ENCODE results near the gene ASPSCR1. TPM values are rescaled to one million over a fixed set of nuclear protein-coding genes. Genes with fewer than 3 reads are reported as not detected.

The ASPSCR1 gene, protein sequence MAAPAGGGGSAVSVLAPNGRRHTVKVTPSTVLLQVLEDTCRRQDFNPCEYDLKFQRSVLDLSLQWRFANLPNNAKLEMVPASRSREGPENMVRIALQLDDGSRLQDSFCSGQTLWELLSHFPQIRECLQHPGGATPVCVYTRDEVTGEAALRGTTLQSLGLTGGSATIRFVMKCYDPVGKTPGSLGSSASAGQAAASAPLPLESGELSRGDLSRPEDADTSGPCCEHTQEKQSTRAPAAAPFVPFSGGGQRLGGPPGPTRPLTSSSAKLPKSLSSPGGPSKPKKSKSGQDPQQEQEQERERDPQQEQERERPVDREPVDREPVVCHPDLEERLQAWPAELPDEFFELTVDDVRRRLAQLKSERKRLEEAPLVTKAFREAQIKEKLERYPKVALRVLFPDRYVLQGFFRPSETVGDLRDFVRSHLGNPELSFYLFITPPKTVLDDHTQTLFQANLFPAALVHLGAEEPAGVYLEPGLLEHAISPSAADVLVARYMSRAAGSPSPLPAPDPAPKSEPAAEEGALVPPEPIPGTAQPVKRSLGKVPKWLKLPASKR
- total RNA-seq, result 10 to 100 TPM; 19.7 to 62.3 TPM

DNA sequence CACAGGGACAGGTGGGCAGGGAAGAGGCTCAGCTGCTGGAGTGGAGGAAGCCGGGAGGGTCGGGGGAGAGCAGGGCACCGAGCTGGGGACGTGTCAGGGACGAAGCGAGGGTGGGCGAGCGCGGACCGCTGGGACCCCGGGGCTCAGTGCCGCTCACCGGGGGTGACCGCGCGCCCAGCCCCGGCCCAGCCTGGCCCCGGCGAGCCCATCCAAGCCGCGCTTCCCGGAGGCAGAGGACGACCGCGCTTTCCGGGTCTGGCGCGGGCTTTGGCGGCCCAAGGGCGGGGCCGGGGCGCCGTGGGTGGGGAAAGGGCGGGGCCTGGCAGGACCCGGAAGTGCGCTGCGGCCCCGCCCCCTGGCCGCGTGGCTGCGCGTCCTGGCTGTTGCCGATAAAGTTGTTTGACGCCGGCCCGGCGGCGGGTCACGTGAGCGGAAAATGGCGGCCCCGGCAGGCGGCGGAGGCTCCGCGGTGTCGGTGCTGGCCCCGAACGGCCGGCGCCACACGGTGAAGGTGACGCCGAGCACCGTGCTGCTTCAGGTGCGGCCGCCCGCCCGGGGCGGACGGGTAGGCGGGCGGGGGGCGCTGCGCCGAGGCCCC is at the start of gene ASPSCR1:
TSS of gene ASPSCR1 (plus strand) at position 419 of the 598 bp plus-strand sequence. CDS start at position 437, 18 bp downstream.
- DNase-seq (ENCODE audit: low spot score in 2 of 2), result peak; percentile 94 to 95
- Mint-ChIP-seq H3K36me3 (peaks cover 7 to 17% of the 10 kb centered on the region in 2 donors), H3K9me3 (peaks cover 0 to 9% of the 10 kb centered on the region in 2 donors), H3K27ac (peak within 1 kb of the TSS; percentile 98)
- peak; percentile 84 to 94 for ATAC-seq

DNA sequence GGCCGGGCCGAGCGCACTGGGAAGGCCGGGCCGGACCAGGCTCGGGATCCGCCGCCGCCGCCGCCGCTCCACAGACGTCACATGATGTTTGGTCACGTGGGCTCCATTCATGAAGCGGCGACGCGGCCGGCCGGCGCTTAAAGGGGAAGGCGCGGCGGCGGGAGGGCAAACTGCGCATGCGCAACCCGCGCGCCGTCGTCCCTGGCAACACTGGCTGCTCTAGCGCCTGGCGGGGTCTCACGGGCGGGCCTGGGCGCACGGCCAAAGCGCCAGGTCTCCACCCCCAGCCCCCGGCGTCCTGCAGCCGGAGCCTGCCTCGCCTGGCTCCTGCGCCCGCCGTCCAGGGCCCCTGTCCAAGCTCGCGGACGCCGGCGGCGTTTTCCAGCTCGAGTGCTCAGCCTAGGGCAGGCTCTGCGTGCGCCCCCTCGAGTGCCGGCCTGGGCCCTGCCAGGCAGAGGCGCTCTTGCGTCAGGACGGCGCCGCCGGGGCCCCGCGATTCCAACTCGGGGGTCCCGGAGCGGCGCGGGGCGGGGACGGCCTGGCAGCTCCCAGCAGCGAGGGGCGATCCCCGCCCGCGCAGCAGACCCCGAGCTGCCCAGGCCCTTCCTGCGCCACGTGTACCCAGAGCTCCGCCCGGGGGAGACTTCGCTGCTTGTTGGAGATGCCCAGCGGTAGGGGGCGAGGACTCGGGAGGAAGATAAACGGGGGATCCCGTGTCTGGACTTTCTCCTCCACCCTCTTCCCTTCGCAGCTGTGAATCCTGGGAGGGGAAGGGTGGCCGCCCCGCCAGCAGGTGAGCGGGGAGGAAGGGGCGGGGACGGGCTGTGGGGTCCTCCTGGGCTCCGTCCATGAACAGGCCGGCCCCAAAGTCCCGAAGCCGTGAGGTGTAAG is 49.5 kb upstream of the ASPSCR1 start, which contains the start of gene MAFG:
TSS of gene MAFG (minus strand) at position 83 of the 891 bp plus-strand sequence. CDS start 4,550 bp downstream, outside the sequence.
- H3K36me3 Mint-ChIP-seq, result no peaks in the 10 kb centered on the region
- no peaks in the 10 kb centered on the region for H3K9me3 Mint-ChIP-seq
- peak within 1 kb of the TSS; percentile 89 to 96 for H3K27ac Mint-ChIP-seq
- ATAC-seq (peak; percentile 68 to 84), DNase-seq (ENCODE audit: low spot score in 2 of 2) (peak; percentile 91 to 93)

DNA sequence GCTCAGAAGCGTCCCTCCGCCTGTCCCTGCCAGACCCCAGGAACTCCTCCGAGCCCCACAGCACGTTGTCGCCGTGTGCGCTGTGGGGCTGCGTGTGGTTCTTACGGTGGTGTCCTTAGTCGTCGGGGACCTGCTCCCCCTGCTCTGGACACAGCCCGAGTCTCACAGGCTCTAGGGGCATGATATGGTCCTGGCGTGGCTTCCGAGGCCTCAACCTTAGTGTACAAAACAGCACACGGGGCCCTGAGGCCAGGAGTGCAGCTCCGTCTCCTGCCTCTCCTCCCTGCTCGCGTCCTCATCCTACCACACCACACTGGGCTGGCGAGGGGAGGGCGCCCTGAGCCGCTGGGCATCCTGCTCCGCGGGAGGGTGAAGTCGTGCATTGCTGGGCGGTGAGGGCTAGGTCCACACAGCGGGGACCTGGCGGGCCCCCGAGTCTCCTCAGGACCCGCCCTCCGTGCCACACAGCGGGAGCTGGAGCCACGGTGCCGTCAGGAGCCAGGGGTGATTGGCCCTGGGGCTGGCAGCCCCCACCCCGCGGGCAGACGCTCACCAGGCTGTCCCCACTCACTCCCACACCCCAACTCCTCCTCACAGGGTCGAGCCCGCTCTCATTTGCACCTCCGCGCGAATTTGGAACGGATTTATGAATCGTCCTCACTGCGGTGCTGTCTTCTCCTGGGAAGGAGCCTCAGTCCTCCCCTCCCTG is 48.7 kb upstream of the ASPSCR1 start:
- Mint-ChIP-seq H3K9me3 (no peaks in the 10 kb centered on the region), H3K36me3 (peaks cover 0 to 2% of the 10 kb centered on the region in 2 donors), H3K27ac (peak overlapping the region in 1 of 2 donors; percentile 48)
- no peak for ATAC-seq
- no peak for DNase-seq (ENCODE audit: low spot score in 2 of 2)

DNA sequence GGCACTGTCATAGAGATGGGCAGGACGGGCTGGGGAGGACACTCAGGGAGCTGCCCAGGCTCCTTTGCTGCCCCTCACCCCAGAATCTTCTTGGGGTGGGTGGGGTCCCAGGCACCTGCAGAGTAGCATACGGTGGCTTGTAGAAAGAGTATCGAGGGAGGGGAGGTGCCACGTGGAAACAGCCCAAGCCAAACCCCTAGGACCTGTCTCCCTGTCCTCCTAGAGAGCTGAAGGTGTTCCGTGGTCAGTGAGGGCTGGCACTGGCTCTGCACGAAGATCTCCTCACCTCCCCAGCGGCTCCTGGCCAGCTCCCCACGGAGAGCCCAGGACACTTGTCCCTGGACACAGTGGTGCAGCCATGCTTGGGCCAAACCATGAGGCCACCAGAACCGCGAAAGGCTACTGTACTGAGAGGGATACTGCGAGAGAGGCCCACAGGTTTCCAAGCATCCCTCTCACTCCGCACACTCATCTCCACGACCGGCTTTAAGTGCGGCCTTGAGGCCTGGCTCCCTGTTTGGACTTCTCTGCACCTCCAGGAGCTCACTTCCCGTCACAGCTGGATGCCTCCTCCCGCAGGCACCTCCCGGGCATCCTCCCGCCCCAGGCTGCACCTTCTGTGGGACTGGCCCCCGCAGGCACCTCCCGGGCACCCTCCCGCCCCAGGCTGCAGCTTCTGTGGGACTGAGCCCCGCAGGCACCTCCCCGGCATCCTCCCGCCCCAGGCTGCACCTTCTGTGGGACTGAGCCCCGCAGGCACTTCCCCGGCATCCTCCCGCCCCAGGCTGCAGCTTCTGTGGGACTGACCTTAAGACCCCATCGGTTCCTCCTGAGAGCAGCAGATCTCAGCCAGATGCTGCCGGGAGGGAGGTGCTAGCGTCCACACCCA is 47.9 kb upstream of the ASPSCR1 start:
- ATAC-seq (no peak), DNase-seq (ENCODE audit: low spot score in 2 of 2) (no peak)
- Mint-ChIP-seq H3K36me3 (peaks cover 0 to 7% of the 10 kb centered on the region in 2 donors), H3K27ac (no peak overlapping the region), H3K9me3 (no peaks in the 10 kb centered on the region)

DNA sequence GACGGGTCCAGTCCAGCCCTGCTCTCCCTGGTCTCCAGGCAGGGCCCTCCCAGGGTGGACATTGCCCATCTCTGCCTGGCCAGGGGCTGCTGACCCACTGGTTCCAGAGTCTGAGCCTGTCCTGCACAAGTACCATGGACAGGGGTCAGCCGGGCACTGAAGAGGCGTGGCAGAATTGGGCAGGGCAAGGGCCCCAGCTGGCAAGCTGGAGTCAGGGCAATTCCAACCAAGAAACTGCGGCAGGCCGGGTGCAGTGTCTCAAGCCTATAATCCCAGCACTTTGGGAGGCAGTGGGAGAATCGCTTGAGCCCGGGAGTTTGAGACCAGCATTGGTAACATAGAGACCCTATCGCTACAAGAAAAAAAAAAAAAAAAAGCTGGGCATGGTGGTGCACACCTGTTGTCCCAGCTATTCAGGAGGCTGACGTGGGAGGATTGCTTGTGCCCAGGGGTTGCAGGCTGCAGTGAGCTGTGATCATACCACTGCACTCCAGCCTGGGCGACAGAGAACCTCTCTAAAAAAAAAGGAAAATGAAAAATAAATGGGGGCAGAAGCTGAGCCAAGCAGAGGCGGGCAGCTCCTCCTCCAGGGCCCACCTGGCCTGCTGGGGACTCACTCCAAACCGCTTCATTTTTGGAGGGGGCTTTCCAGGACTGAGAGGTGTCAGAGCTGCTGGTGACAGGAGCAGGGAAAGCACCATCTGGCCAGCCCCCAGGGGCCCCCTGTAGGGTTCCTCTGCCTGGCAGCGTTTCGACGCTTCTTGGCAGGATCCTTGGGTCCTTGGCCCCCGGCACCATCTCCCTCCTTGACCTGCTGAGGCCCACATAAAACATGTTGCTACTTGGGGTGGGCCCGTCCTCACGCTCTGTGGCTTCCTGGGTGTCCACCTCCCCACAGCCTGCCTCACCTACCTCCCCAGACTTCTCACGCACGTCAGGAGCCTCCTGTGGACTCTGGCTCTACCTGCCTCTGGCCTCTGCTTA is 47.0 kb upstream of the ASPSCR1 start:
- ATAC-seq, result no peak
- Mint-ChIP-seq H3K27ac (no peak overlapping the region), H3K36me3 (peaks cover 0 to 7% of the 10 kb centered on the region in 2 donors), H3K9me3 (no peaks in the 10 kb centered on the region)
- DNase-seq (ENCODE audit: low spot score in 2 of 2), result no peak

DNA sequence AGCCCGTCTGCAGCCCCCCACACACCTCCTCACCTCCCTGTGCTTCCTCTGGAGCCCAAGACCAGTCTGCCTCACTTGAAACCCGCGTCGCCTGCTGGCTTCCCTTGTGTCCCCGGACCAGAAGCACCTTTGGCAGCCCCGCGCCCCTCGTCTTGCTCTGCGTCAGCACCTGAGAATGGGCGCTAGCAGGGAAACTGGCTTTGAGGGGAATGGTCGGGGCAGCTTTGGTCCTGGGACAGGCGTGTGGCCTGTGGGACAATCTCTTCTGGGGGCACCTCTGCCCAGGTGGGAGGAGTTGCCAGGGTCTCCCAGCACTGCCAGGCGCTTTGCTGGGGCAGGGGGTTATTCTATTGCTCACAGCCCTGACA is 46.3 kb upstream of the ASPSCR1 start:
- ATAC-seq, result no peak
- no peaks in the 10 kb centered on the region for H3K9me3 Mint-ChIP-seq
- no peak overlapping the region for H3K27ac Mint-ChIP-seq
- H3K36me3 Mint-ChIP-seq, result peaks cover 6 to 7% of the 10 kb centered on the region in 2 donors
- no peak for DNase-seq (ENCODE audit: low spot score in 2 of 2)

DNA sequence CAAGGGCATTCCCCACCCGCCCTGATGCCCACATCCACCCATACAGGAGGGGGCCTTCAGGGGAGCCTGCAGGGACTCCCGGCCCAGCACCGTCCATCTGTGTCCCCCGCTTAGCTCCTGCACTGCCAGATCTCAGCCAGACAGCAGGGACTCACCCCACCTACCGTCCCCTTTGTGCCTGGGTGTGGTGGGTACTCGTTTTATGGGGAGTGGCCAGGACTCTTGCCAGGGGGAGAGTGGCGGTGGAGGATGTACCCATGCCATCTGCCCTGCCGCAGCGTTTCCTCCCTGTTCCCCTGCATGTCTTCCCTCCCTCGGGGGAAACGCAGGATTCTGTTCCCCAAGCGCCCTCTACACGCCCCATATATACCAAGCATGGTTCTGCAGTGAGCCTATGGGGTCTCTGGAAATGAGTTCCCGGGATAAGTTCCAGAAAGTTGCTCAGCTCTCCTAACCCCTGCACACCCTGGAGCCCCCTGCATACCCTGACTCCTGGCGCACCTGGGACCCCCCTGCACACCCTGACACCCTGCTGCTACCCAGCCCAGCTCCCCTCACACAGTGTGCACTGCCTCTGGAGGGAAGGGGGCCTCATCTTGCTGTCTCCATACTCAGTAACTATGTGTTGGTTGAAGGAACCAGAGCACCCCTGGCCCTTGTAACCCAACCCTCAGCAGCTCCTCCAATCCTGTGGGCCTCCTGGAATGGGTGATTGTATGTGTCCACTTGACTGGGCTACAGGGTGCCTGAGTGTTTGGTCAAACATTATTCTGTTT is 45.7 kb upstream of the ASPSCR1 start:
- H3K36me3 Mint-ChIP-seq, result peaks cover 6 to 7% of the 10 kb centered on the region in 2 donors
- H3K27ac Mint-ChIP-seq, result no peak overlapping the region
- no peaks in the 10 kb centered on the region for H3K9me3 Mint-ChIP-seq
- DNase-seq (ENCODE audit: low spot score in 2 of 2) (no peak), ATAC-seq (no peak)

DNA sequence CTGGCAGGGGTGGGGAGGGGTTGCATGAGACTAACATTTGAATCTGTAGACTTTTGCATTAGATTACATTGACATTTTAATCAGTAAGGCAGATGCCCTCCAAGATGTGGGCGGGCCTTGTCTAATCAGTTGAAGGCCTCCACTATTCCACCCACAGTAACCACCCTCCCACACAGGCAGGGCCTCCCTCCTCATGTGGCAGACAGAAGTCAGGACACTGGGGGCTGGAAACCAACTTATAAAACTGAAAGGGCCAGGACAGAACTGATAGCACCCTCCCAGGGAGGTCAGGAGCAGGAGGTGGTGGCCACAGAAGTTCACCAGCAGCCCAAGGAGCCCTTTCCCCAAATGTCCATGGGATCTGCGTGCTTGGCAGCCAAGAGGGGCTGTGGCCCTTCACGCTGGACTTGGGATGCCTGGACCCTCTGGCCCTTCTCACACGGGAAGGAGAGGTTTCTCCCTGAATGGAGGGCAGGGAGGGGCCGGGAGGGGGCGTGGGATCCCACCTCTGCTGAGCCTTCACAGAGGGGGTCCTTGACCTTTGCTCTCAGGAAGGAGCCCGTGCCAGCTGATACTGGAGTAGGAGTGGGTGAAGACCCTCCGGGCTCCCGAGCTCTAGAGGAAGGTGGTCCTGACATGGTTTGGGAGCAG is 45.0 kb upstream of the ASPSCR1 start:
- Mint-ChIP-seq H3K27ac (no peak overlapping the region), H3K9me3 (no peaks in the 10 kb centered on the region), H3K36me3 (peaks cover 6 to 7% of the 10 kb centered on the region in 2 donors)
- ATAC-seq (no peak), DNase-seq (ENCODE audit: low spot score in 2 of 2) (no peak)

DNA sequence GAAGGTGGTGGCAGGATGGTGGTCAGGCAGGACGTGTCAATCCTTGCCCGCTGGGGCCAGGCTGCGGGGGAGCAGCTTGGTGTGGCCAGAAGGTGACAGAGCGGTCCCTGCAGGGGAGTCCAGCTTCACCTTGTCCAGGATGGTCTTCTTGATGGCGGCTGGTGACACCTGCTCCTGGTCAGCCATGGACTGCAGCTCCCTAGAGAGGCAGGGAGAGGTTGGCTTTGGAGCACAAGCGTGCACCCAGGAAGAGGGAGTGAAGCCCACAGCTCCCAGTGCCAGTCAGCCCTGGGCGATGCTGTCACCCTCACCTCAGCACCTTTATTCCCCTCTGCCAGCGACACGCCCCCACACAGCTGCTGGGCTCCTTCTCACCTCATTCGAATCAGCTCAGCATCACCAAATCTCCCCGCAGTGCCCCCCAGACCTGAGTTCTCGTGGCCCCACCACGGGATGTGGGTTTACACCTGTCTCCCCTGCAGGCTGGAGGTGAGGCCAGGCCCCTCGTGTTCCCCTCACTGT is 44.2 kb upstream of the ASPSCR1 start:
- no peaks in the 10 kb centered on the region for H3K9me3 Mint-ChIP-seq
- H3K36me3 Mint-ChIP-seq, result peaks cover 6 to 7% of the 10 kb centered on the region in 2 donors
- ATAC-seq, result no peak
- no peak for DNase-seq (ENCODE audit: low spot score in 2 of 2)
- no peak overlapping the region for H3K27ac Mint-ChIP-seq

DNA sequence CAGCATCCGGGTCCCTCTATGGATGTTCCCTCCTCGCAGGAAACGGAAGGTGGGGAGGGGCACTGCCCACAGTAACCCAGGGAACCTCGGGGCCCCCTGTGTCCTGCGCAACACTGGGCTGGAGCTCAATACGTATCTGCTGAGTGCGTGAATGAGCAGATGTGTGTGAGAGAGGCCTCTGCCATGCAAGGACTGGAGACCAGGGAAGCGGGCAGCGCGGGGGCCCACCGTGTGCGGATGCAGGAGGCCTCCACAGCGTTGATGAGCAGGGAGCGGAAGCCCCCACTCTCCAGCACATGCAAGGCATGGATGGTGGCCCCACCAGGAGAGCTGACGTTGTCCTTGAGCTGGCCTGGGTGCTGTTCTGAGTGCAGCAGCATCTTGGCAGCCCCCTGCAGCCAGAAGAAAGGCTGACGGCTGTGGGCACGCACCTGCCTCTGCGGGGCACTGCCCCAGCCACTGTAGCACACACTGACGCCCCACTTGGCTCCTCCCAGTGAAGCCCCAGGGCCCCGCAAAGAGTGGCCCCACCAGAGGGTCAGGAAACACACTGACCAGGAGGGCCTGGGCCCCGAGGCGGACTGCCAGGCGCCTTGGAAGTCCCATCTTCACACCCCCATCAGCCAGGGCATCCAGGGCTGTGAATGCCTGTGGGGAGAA is 43.2 kb upstream of the ASPSCR1 start:
- ATAC-seq (no peak), DNase-seq (ENCODE audit: low spot score in 2 of 2) (no peak)
- H3K36me3 Mint-ChIP-seq, result peaks cover 6 to 7% of the 10 kb centered on the region in 2 donors
- H3K9me3 Mint-ChIP-seq, result no peaks in the 10 kb centered on the region
- no peak overlapping the region for H3K27ac Mint-ChIP-seq

DNA sequence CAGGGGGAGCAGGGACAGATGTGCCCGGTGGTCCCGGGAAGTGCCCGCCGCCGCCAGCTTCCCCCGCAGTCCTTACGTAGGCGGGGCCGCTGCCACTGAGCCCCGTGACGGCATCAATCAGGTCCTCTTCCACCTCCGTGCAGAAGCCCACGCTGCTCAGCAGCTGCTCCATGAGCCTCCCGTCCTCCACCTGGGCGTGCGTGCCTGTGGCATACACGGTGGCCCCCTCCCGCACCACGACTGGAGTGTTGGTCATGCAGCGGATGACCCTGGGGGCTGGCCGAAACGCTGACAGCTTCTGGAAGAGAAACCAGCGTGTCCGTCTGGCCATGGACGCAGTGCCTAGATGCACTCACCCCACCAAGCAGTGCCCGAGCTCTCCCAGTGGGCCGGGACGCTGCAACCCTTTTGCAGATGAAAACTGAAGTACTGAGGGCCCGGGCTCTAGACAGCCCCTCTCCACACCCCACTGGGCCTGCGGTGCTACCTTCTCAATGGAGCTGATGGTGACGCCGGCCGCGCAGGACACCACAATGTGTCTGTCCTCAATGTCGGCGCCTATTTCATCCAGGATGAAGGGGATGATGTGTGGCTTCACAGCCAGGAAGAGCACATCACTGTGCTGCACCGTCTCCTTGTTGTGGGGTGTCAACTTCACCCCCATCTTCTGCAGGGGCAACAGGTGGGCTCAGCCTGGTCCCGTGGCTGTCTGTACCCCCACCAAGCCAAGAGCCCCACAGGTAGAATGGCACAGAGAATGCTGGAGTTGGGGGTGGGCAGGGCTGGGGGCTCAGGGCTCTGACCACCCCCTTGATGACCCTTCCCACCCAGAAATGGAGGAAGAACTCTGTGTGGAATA is 42.4 kb upstream of the ASPSCR1 start:
- peaks cover 6 to 7% of the 10 kb centered on the region in 2 donors for H3K36me3 Mint-ChIP-seq
- DNase-seq (ENCODE audit: low spot score in 2 of 2), result no peak
- H3K27ac Mint-ChIP-seq, result peak overlapping the region in 1 of 2 donors; percentile 57
- ATAC-seq, result no peak
- no peaks in the 10 kb centered on the region for H3K9me3 Mint-ChIP-seq

DNA sequence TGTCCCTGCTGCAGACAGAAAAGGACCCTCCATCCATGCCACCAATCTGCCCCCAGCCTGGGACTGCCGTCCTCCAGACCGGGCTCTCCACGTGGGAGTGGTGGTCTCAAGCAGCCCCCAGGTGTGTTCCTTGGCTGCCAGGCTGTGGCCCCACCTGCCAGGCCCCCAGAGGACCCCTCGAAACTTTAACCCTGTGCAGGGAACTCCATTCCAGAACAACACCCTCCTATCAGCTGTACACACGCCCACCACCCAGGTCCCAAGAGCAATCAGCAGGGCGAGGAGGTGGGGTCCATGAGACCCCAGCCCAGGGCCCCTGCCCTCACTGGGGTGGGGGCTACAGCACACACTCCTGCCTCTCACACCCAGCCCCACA is 41.7 kb upstream of the ASPSCR1 start:
- ATAC-seq (no peak), DNase-seq (ENCODE audit: low spot score in 2 of 2) (no peak)
- H3K9me3 Mint-ChIP-seq, result no peaks in the 10 kb centered on the region
- H3K27ac Mint-ChIP-seq, result peak overlapping the region in 1 of 2 donors; percentile 57
- H3K36me3 Mint-ChIP-seq, result peaks cover 6 to 7% of the 10 kb centered on the region in 2 donors

All from activated naive CD4-positive, alpha-beta T cell treated with anti-CD3 and anti-CD28 coated beads, Interleukin-2, amount 50 U/mL, for 72 hours (primary cell).